Skeletal muscle cell (primary cell): ENCODE data around the gene TTC9B.

Source experiments
- DNase-seq: peaks from one replicate; pipeline ENCODE4 v3.0.0-alpha.2; 2010; ENCODE audit warnings: low read depth
- H3K4me3 ChIP-seq: 2 replicates; pipeline ENCODE4 v1.5.1; 2011; ENCODE audit warnings: low read depth, mild to moderate bottlenecking, control low read depth, low read length, moderate library complexity

TTC9B gene

DNA sequence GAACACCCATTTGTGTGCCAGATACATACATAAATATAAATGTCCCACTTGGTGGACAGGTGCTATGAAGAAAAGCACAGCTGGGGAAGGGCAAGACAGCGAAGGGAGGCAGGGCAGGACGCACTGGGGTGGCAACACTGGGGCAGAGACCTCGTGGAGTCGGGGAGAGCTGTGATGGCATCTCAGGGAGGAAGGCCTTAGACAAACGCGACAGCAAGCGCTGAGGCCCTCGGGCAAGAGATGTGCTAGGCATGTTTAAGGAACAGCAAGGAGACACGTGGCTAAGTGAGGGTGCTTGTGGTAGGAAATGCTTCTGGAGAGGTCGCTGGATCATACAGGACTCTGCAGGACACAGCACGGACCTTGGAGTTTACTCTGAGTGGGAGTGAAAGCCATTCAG lies 31.6 kb upstream of the TTC9B start:
- no peak for DNase-seq
- no peak overlapping the region for H3K4me3 ChIP-seq

GRCh38 chr19:40249201-40249600 lies 31.0 kb upstream of the TTC9B start:
- H3K4me3 ChIP-seq: no peak overlapping the region
- no peak for DNase-seq

- no peak for DNase-seq
- no peak overlapping the region for H3K4me3 ChIP-seq
Measured at GRCh38 chr19:40247735-40248262, 29.6 kb upstream of the TTC9B start.

GRCh38 chr19:40247178-40247577 lies 29.0 kb upstream of the TTC9B start:
- H3K4me3 ChIP-seq: no peak overlapping the region
- no peak for DNase-seq

GRCh38 chr19:40246292-40247073 lies 28.3 kb upstream of the TTC9B start:
- H3K4me3 ChIP-seq: no peak overlapping the region
- no peak for DNase-seq

GRCh38 chr19:40245506-40246128 lies 27.4 kb upstream of the TTC9B start:
- no peak overlapping the region for H3K4me3 ChIP-seq
- DNase-seq: no peak

- DNase-seq: no peak
- H3K4me3 ChIP-seq: no peak overlapping the region
Measured at GRCh38 chr19:40244579-40245317, 26.6 kb upstream of the TTC9B start.

GRCh38 chr19:40243181-40243580 lies 25.0 kb upstream of the TTC9B start:
- no peak for DNase-seq
- H3K4me3 ChIP-seq: no peak overlapping the region

- H3K4me3 ChIP-seq: no peak overlapping the region
- DNase-seq: no peak
Measured at GRCh38 chr19:40242480-40242879, 24.3 kb upstream of the TTC9B start.

- no peak overlapping the region for H3K4me3 ChIP-seq
- no peak for DNase-seq
Measured at GRCh38 chr19:40241809-40242384, 23.7 kb upstream of the TTC9B start.

- no peak for DNase-seq
- no peak overlapping the region for H3K4me3 ChIP-seq
Measured at GRCh38 chr19:40241125-40241808, 23.1 kb upstream of the TTC9B start.

GRCh38 chr19:40240332-40240731 lies 22.1 kb upstream of the TTC9B start:
- no peak for DNase-seq
- H3K4me3 ChIP-seq: no peak overlapping the region

DNA sequence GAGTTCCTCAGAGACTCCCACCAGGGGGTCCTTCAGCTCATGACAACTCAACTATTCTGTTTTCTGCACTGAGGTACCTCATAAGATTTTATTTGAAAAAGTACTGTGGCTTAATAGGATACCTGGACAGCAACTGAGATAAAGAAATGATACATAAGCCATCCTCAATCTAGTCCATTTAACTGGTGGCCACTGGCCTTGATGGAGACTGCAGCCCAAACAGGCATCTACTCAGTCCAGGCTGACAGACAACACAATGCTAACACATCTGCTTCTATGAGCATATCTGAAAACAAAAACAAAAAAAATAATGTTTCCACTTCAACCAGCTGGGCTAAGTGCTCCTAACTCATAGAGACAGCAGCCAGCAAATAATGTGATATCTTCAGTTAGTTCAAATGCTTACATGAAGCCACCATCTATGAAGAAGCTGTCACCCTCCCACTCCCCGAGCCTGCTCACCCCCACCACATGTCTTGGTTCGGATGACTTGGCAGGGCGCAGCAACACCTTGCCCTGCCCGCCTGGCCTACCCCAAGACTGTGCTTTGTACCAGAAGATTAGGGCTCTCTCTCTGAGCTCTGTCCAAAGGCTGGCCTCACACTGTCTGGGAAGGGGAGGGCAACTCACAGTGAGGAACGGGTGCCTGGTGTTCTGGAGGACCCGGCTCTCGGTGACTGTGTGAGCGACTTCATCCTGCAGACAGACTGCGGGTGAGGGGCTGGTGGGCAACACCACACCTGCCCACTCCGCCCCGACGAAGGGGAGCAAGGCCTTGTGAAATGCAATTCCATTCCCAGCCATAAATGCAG lies 21.4 kb upstream of the TTC9B start:
- no peak for DNase-seq
- no peak overlapping the region for H3K4me3 ChIP-seq

DNA sequence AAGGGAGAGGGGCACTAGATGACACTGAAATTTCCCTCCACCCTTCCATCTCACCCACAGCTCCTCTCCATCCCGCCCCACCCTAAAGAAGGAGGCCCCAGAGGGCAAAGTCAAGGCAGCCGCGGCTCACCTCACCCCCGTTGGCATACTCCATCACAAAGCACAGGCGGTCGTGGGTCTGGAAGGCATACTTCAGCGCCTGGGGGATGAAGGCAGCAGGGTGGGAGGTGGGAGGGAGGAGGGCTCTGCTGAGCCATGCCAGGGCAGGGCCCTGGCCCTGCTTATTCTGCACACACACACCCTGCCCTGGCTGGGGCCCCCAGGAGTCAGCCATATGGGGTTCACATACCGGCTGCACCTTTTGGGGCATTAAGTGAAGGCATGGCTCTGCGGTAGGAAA lies 20.6 kb upstream of the TTC9B start:
- DNase-seq: no peak
- no peak overlapping the region for H3K4me3 ChIP-seq

DNA sequence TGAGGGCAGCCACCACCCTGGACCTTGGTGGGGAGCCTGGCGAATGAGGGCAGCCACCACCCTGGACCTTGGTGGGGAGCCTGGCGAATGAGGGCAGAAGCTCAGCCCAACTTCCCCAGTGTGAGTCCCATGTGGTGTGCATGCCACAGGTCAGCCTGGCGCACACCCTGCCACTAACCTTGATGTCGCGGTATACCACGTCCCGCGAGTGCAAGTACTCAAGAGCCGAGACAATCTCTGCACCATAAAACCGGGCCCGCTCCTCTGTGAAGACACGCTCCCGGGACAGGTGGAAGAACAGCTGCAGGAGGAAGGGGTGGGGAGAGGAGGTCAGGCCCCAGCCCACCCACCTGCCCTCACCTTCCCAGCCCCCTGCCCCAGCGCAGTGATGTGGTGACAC lies 19.6 kb upstream of the TTC9B start:
- no peak overlapping the region for H3K4me3 ChIP-seq
- no peak for DNase-seq

DNA sequence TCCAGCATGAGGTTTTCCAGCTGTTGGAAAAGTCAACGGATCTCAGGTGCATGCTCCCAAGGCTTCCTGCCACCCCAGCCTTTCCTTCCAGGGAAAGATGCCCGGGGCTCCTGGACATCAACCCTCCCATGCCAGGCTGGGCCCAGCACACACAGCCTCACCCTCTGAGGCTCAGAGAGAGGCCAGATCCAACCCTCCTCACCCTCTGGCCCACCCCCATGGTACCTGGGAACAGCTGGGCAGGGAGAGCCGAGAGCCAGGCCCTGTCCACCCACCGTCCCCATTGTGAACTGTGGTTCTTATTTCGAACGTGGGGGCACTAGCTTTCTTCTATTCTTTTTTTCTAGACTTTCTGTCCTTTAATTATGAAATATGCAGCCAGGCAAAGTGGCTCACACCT lies 18.2 kb upstream of the TTC9B start:
- H3K4me3 ChIP-seq: no peak overlapping the region
- no peak for DNase-seq

DNA sequence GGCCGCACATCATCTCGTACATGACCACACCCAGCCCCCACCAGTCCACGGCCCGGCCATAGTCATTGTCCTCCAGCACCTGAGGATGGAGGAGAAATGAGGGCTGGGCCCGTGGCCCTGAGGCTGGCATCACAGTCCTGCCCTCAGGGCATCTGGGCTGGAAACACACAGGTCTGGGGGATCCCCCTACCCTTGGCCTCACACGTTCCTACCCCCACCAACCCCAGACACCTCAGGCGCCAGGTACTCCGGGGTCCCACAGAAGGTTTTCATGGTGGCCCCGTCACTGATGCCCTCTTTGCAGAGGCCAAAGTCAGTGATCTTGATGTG lies 17.8 kb upstream of the TTC9B start:
- H3K4me3 ChIP-seq: no peak overlapping the region
- no peak for DNase-seq

- DNase-seq: no peak
- no peak overlapping the region for H3K4me3 ChIP-seq
Measured at GRCh38 chr19:40235238-40236025, 17.2 kb upstream of the TTC9B start.
